HepG2 (cell line): ENCODE results near the gene WNT3. TPM values are rescaled to one million over a fixed set of nuclear protein-coding genes. Genes with fewer than 3 reads are reported as not detected.

Source experiments
- AHDC1 ChIP-seq: sonication (generic); formaldehyde crosslinking; IDR thresholded peaks from 2 replicates; pipeline ENCODE4 v1.5.1; 2020; ENCODE audit warnings: mild to moderate bottlenecking, missing genetic modification reagents, borderline replicate concordance
- BRCA1 ChIP-seq: sonication (generic); formaldehyde crosslinking; IDR thresholded peaks from 2 replicates; pipeline ENCODE4 v1.4.0; 2020; ENCODE audit warnings: missing genetic modification reagents
- DNMT3B ChIP-seq: conservative IDR thresholded peaks from 2 replicates; pipeline ENCODE4 v1.6.1; 2016; ENCODE audit warnings: missing biosample characterization, control low read depth
- FIP1L1 ChIP-seq: fragments of 200-400 bp; formaldehyde crosslinking; IDR thresholded peaks from 2 replicates; pipeline ENCODE4 v1.6.1; 2018; ENCODE audit warnings: low read depth, mild to moderate bottlenecking, low read length, moderate library complexity, borderline replicate concordance; ENCODE audit not compliant: insufficient read depth
- MBNL3 ChIP-seq: fragments of 250-450 bp; sonication (Bioruptor Pico); conservative IDR thresholded peaks from 2 replicates; pipeline ENCODE4 v1.8.0; 2022; ENCODE audit warnings: mild to moderate bottlenecking, inconsistent platforms
- MLLT10 ChIP-seq: sonication (generic); formaldehyde crosslinking; IDR thresholded peaks from 2 replicates; pipeline ENCODE4 v1.4.0; 2020; ENCODE audit warnings: missing genetic modification reagents
- NFE2L1 ChIP-seq: sonication (generic); formaldehyde crosslinking; IDR thresholded peaks from 2 replicates; pipeline ENCODE4 v1.4.0; 2020; ENCODE audit warnings: missing genetic modification reagents, mild to moderate bottlenecking, borderline replicate concordance
- PRDM4 ChIP-seq: sonication (generic); formaldehyde crosslinking; IDR thresholded peaks from 2 replicates; pipeline ENCODE4 v1.9.0; 2021; ENCODE audit warnings: missing genetic modification reagents, borderline replicate concordance
- REL ChIP-seq: sonication (generic); formaldehyde crosslinking; conservative IDR thresholded peaks from 2 replicates; pipeline ENCODE4 v1.8.0; 2022; ENCODE audit warnings: mild to moderate bottlenecking, missing genetic modification reagents, moderate library complexity
- THAP7 ChIP-seq: sonication (generic); formaldehyde crosslinking; IDR thresholded peaks from 2 replicates; pipeline ENCODE4 v1.8.1; 2023; ENCODE audit warnings: mild to moderate bottlenecking, missing genetic modification reagents
- ZBTB33 ChIP-seq: sonication (generic); formaldehyde crosslinking; IDR thresholded peaks from 2 replicates; pipeline ENCODE4 v1.4.0; 2020; ENCODE audit warnings: missing genetic modification reagents
- ZBTB42 ChIP-seq: sonication (generic); formaldehyde crosslinking; IDR thresholded peaks from 2 replicates; pipeline ENCODE4 v1.5.0; 2020; ENCODE audit warnings: mild to moderate bottlenecking, missing genetic modification reagents
- ZBTB49 ChIP-seq: sonication (generic); formaldehyde crosslinking; IDR thresholded peaks from 2 replicates; pipeline ENCODE4 v1.4.0; 2020; ENCODE audit warnings: missing genetic modification reagents, borderline replicate concordance
- ZFP36L1 ChIP-seq: sonication (generic); formaldehyde crosslinking; IDR thresholded peaks from 2 replicates; pipeline ENCODE4 v1.8.0; 2022; ENCODE audit warnings: mild to moderate bottlenecking, missing genetic modification reagents, moderate library complexity
- polyA plus RNA-seq, 8 experiments: library from polyadenylated mRNA; depleted of rRNA in 3 of 8; stranded (reverse) in 7 of 8; unstranded in 1 of 8; fragments of >200 nt; fragmentation: Illumina TruSeq in 4 of 8; extraction: Trizol in 4 of 8; gene quantifications; 2 replicates each; pipeline versions ENCODE4 v1.2.1 to v1.2.3, GENCODE V29; 2011 to 2016; ENCODE audit warnings: low read depth in 4 of 8, missing spikeins in 1 of 8, mixed read lengths in 1 of 8; ENCODE audit not compliant: insufficient read depth in 1 of 8
- total RNA-seq, 5 experiments: library from RNA; depleted of rRNA; stranded (reverse); fragments of >200 nt; fragmentation: Illumina TruSeq; extraction: Trizol; gene quantifications; 2 replicates each; pipeline ENCODE4 v1.2.3, GENCODE V29; 2016; ENCODE audit warnings: low read depth in 1 of 5

WNT3 gene
- total and polyA plus RNA-seq, 2 of the 13 experiments (the other 11 are each of a cell fraction or from before 2014, with no cell fraction given) = 8.5 to 10.3 TPM

- no peak for TF ChIP-seq PRDM4 (CRISPR knock-in tag)
- no peak for TF ChIP-seq BRCA1 (CRISPR knock-in tag)
- no peak for TF ChIP-seq ZBTB33 (CRISPR knock-in tag)
- no peak for TF ChIP-seq MBNL3 (CRISPR knock-in tag)
- no peak for TF ChIP-seq ZBTB49 (CRISPR knock-in tag)
- no peak for TF ChIP-seq MLLT10 (CRISPR knock-in tag)
- TF ChIP-seq AHDC1 (CRISPR knock-in tag) = no peak; the same call in 1 of the 2 replicates
- TF ChIP-seq ZFP36L1 (CRISPR knock-in tag) = no peak
- no peak for TF ChIP-seq THAP7 (CRISPR knock-in tag)
- TF ChIP-seq NFE2L1 (CRISPR knock-in tag) = 0 out of 2 replicates have a peak, but pooled peaks have one; percentile 62
- TF ChIP-seq FIP1L1 = no peak
- TF ChIP-seq DNMT3B = 0 out of 2 replicates have a peak, but pooled peaks have one; percentile 70
- no peak; the same call in 1 of the 2 replicates for TF ChIP-seq REL
- TF ChIP-seq ZBTB42 = no peak
These were observed 46.7 kb downstream of the WNT3 start (continued) for GRCh38 chr17:46771561-46772474.
